Uterus (tissue), 4 donors: Measurements from ENCODE around the gene TBC1D21. TPM values are rescaled to one million over a fixed set of nuclear protein-coding genes. Genes with fewer than 3 reads are reported as not detected.

Source experiments
- DNase-seq, 2 donors: peaks; one replicate each; pipeline ENCODE4 v3.0.0-alpha.2; 2019 to 2020
- H3K27ac ChIP-seq, 2 donors: fragments of 200-600 bp; sonication (generic); 1 replicate in 1 of 2; 2 replicates in 1 of 2; pipeline ENCODE4 v1.5.1; 2016 to 2018
- H3K27me3 ChIP-seq, 2 donors: fragments of 200-600 bp; sonication (generic); one replicate each; pipeline ENCODE4 v1.5.1; 2018 to 2019; ENCODE audit warnings: control low read depth in 1 of 2
- H3K36me3 ChIP-seq, 2 donors: fragments of 200-600 bp; sonication (generic); one replicate each; pipeline ENCODE4 v1.5.1; 2019; ENCODE audit warnings: control low read depth in 1 of 2
- H3K4me1 ChIP-seq, 2 donors: fragments of 200-600 bp; sonication (generic); one replicate each; pipeline ENCODE4 v1.5.1; 2018 to 2019; ENCODE audit warnings: control low read depth in 1 of 2
- H3K4me3 ChIP-seq, 2 donors: fragments of 200-600 bp; sonication (generic); 1 replicate in 1 of 2; 2 replicates in 1 of 2; pipeline ENCODE4 v1.5.1; 2018 to 2019; ENCODE audit warnings: mild to moderate bottlenecking in 1 of 2
- H3K9me3 ChIP-seq, 2 donors: fragments of 200-600 bp; sonication (generic); one replicate each; pipeline ENCODE4 v1.5.1; 2019; ENCODE audit warnings: control low read depth in 1 of 2
- CTCF ChIP-seq, 4 experiments: fragments of 200-600 bp in 2 of 4; fragments of 450-650 bp in 2 of 4; sonication (generic) in 2 of 4; IDR thresholded peaks; one replicate each; pipeline ENCODE4 v1.5.1; 2016 to 2019; ENCODE audit warnings: antibody characterized with exemption in 4 of 4, mild to moderate bottlenecking in 2 of 4, moderate library complexity in 1 of 4
- POLR2A ChIP-seq, 2 donors: fragments of 450-650 bp; IDR thresholded peaks; one replicate each; pipeline ENCODE4 v1.6.1; 2016; ENCODE audit warnings: antibody characterized with exemption in 2 of 2, mild to moderate bottlenecking in 1 of 2, moderate library complexity in 1 of 2
- intact Hi-C: fragments of 100-400 bp; cut with DNase I; formaldehyde crosslinking; loops from one replicate; pipeline ENCODE4 v1.15.1; 2023; ENCODE audit warnings: low total_unique reads
- total RNA-seq, 4 donors: library from RNA; depleted of rRNA in 3 of 4; stranded (reverse); fragments of >200 nt in 3 of 4; gene quantifications; one replicate each; pipeline versions ENCODE4 v1.1.0 to v1.2.4, GENCODE V29; 2014 to 2023
- donor health status: DM: yes; HTN: yes; CAD: no.

Gene TBC1D21
- total RNA-seq, 4 donors from 2014 or later: not detected

GRCh38 chr15:73930790-73931281 lies 57.5 kb downstream of the TBC1D21 start:
- no peaks in the 10 kb centered on the region for H3K9me3 ChIP-seq
- DNase-seq: peak in 1 of 2 donors; percentile 32
- H3K27me3 ChIP-seq: no peaks in the 10 kb centered on the region
- peak overlapping the region in 1 of 2 donors; percentile 40 for H3K27ac ChIP-seq
- intact Hi-C loops: no loop called here
- no peak overlapping the region for H3K4me3 ChIP-seq
- peaks cover 0 to 7% of the 10 kb centered on the region in 2 donors for H3K4me1 ChIP-seq
- TF ChIP-seq CTCF (IDR thresholded peaks at IDR 0.05) (no peak), POLR2A (IDR thresholded peaks at IDR 0.05) (no peak)
- no peaks in the 10 kb centered on the region for H3K36me3 ChIP-seq

GRCh38 chr15:73931441-73931840 lies 58.1 kb downstream of the TBC1D21 start:
- H3K4me1 ChIP-seq: peaks cover 0 to 7% of the 10 kb centered on the region in 2 donors
- H3K27ac ChIP-seq: no peak overlapping the region
- no peaks in the 10 kb centered on the region for H3K9me3 ChIP-seq
- intact Hi-C loops: no loop called here
- H3K36me3 ChIP-seq: no peaks in the 10 kb centered on the region
- TF ChIP-seq POLR2A (IDR thresholded peaks at IDR 0.05) (no peak), CTCF (IDR thresholded peaks at IDR 0.05) (no peak)
- H3K4me3 ChIP-seq: no peak overlapping the region
- no peaks in the 10 kb centered on the region for H3K27me3 ChIP-seq
- DNase-seq: peak in 1 of 2 donors; percentile 12

GRCh38 chr15:73932381-73933191 lies 59.2 kb downstream of the TBC1D21 start:
- no peaks in the 10 kb centered on the region for H3K27me3 ChIP-seq
- no peak overlapping the region for H3K4me3 ChIP-seq
- no peaks in the 10 kb centered on the region for H3K9me3 ChIP-seq
- no peak for DNase-seq
- no peaks in the 10 kb centered on the region for H3K36me3 ChIP-seq
- intact Hi-C loops: no loop called here
- peaks cover 0 to 7% of the 10 kb centered on the region in 2 donors for H3K4me1 ChIP-seq
- H3K27ac ChIP-seq: no peak overlapping the region
- no peak for TF ChIP-seq POLR2A (IDR thresholded peaks at IDR 0.05)
- no peak for TF ChIP-seq CTCF (IDR thresholded peaks at IDR 0.05)

GRCh38 chr15:73934281-73934680 lies 60.9 kb downstream of the TBC1D21 start:
- intact Hi-C loops: no loop called here
- DNase-seq: no peak
- H3K36me3 ChIP-seq: no peaks in the 10 kb centered on the region
- H3K9me3 ChIP-seq: no peaks in the 10 kb centered on the region
- H3K27me3 ChIP-seq: no peaks in the 10 kb centered on the region
- no peak for TF ChIP-seq CTCF (IDR thresholded peaks at IDR 0.05)
- TF ChIP-seq POLR2A (IDR thresholded peaks at IDR 0.05): no peak
- H3K27ac ChIP-seq: no peak overlapping the region
- H3K4me1 ChIP-seq: no peaks in the 10 kb centered on the region
- H3K4me3 ChIP-seq: no peak overlapping the region

- DNase-seq: no peak
- H3K9me3 ChIP-seq: no peaks in the 10 kb centered on the region
- no peak overlapping the region for H3K27ac ChIP-seq
- H3K4me3 ChIP-seq: no peak overlapping the region
- intact Hi-C loops: no loop called here
- TF ChIP-seq CTCF (IDR thresholded peaks at IDR 0.05) (no peak), POLR2A (IDR thresholded peaks at IDR 0.05) (no peak)
- H3K4me1 ChIP-seq: peaks cover 0 to under 1% of the 10 kb centered on the region in 2 donors
- no peaks in the 10 kb centered on the region for H3K27me3 ChIP-seq
- H3K36me3 ChIP-seq: no peaks in the 10 kb centered on the region
Measured at GRCh38 chr15:73935547-73935946, 62.2 kb downstream of the TBC1D21 start.
